Measurements from ENCODE around the gene VTI1A.

GRCh38 chr10:112817981-112818777 lies 371.2 kb downstream of the VTI1A start:
- TF ChIP-seq, protein P1, sequence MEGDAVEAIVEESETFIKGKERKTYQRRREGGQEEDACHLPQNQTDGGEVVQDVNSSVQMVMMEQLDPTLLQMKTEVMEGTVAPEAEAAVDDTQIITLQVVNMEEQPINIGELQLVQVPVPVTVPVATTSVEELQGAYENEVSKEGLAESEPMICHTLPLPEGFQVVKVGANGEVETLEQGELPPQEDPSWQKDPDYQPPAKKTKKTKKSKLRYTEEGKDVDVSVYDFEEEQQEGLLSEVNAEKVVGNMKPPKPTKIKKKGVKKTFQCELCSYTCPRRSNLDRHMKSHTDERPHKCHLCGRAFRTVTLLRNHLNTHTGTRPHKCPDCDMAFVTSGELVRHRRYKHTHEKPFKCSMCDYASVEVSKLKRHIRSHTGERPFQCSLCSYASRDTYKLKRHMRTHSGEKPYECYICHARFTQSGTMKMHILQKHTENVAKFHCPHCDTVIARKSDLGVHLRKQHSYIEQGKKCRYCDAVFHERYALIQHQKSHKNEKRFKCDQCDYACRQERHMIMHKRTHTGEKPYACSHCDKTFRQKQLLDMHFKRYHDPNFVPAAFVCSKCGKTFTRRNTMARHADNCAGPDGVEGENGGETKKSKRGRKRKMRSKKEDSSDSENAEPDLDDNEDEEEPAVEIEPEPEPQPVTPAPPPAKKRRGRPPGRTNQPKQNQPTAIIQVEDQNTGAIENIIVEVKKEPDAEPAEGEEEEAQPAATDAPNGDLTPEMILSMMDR (IDR thresholded peaks at IDR 0.05) = no peak
- no peak for TF ChIP-seq POLR2A (IDR thresholded peaks at IDR 0.05)
